NAMALWA (cell line): ENCODE results near the gene CYP26B1.

Source experiments
- DNase-seq: peaks from one replicate; pipeline ENCODE4 v3.0.0-alpha.2; 2015; ENCODE audit warnings: low spot score

CYP26B1 gene

GRCh38 chr2:72129681-72130340 lies 17.9 kb downstream of the CYP26B1 start:
- no peak for DNase-seq

DNA sequence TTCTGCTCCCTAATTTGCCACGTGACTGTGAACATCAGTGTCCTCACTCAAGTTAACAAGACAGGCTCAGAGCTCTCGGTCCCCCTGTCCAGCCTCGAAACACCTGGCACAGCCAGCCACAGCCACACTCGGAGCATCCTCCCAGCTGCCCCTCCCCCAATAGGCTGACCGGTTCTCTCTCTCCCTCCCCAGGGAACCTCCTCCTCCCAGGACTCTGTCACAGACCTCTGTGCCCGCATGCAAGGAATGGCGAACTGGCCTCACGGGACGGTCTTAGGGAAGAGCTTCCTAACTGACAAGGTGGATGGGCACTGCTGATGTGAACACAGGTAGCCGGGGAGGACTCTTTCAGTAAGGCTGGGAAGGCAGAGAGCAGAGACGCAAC lies 18.8 kb downstream of the CYP26B1 start:
- no peak for DNase-seq

DNA sequence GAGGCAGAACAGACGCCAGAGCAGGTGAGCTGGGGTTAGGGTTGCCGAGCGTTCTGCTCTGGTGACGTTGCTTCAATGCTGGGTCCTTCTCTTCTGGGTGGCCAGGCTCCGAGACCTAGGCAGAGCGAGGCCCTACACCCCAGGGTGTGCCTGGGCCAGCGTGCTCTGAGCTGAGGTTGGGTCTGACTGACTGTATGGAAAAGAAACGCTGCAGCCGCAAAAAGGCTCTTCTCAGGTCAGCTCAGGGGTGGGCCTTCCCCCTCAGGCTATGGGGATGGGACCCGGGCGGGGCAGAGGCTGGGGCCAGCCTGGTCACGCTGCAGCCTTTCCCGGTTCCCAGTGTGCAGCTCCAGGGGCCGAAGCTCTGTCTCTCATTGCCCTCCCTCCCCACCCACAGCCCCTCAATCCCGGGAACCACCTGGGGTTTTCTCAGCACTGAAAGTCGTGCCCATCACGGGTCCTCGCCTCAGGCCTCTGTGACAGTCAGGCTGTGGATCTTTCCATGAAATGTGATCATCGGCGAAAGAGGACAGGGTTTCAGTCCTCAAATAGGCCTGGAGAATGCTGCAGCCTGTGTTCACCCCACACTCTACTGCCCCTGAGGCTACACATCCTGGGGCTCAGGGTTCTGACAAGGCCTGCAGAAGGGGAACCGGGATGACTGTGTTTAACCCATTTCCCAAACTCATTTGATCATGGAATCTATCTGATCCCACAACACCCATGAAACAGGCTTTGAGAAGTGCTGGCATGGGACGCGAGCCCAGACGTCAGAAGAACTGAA lies 19.4 kb downstream of the CYP26B1 start:
- DNase-seq, result no peak

GRCh38 chr2:72127401-72128058 lies 20.1 kb downstream of the CYP26B1 start:
- no peak for DNase-seq

DNA sequence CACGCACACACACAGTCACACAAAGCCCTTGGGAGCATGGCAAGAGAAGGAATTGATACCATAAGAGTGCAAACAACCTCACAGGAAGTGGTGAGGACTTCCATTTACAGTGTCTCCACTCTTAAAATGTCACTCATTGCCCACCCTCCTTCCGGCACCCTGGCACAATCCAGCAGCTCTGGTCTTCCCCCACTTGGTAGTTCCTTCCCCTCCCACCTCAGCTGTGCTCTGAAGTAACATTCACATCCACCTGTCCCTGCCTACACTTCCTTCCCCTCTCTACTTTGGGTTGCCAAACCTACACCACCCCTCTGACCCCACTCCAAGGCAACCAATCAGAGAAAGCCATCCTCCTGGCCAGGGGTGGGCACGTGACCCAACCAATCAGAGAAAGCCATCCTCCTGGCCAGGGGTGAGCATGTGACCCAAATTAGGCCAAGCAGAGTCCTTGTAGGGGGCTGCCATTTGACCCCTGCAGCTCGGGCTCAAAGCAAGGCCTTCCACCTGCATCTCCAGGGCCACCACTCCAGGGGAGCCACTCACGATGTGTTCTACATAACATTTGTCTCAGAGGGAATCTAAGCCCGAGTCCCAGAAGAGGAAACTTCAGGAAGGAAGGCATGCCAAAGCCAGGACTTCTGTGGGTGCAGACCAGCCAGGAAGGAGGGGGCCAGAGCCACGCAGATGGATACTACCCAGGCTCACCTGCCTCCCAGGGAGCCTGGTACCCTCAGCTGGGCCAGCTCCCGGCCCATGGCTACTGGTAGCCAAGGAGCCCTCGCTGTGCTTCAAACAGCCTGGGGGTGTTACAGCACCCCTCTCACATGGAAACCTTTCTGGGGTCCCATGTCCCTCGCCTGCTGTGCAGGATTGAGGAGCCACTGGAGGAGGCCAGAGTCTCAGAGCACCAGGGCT lies 21.2 kb downstream of the CYP26B1 start:
- no peak for DNase-seq

GRCh38 chr2:72124376-72124775 lies 23.3 kb downstream of the CYP26B1 start:
- DNase-seq, result no peak

GRCh38 chr2:72121153-72121552 lies 26.5 kb downstream of the CYP26B1 start:
- no peak for DNase-seq

DNA sequence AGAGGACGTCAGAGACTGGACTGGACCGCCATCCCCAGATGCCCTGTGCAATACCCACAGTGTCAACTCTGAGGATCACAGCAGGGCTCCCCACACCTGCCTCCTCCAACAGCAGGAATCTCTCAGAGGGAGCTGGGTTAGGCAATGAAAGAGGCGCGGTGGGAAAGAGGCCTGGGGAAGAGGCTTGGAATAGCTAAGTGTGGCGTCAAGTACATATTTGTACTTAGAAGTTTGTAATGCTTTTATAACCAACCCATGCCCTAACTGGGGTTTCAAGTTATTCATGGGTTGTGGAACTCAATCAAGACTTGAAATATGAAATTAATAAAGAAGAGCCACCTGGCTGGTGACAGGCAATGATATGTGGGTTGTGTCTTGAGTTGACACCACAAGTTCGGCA lies 28.7 kb downstream of the CYP26B1 start:
- DNase-seq, result no peak

GRCh38 chr2:72118386-72118785 lies 29.3 kb downstream of the CYP26B1 start:
- no peak for DNase-seq

DNA sequence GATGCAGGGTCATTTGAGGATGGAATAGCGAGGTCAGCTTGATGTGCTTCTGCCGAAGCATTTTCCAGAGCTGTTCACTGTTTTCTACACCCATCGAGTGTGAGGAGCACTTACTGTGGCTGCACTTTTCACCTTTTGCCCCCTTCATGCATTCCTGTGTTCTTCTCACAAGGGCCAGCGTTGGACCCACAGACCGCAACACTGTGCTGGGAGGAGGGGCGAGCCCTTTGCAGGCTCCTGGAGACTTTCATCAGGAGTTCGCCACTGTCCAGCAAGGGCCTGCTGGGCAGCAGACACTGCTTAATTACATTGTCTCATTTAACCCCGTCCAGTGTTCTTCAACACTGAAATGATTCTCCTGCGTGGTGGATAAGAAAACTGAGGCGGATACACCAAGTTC lies 29.9 kb downstream of the CYP26B1 start:
- DNase-seq, result no peak

DNA sequence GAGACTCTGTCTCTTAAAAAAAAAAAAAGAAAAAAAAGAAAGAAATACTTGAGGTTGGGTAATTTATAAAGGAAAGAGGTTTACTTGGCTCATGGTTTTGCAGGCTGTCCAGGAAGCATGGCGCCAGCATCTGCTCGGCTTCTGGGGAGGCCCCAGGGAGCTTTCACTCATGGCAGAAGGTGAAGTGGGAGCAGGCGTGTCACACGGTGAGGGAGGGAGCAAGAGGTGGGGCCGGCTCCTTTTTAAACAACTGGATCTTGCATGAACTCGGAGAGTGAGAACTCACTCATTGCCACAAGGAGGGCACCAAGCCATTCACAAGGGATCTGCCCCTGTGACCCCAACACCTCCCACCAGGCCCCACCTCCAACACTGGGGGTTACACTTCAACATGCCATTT lies 30.6 kb downstream of the CYP26B1 start:
- DNase-seq, result no peak

GRCh38 chr2:72116081-72116533 lies 31.6 kb downstream of the CYP26B1 start:
- DNase-seq, result peak; percentile 51

GRCh38 chr2:72115110-72116080 lies 32.3 kb downstream of the CYP26B1 start:
- no peak for DNase-seq

- DNase-seq, result no peak
Observed at GRCh38 chr2:72114693-72115051, 33.0 kb downstream of the CYP26B1 start.

DNA sequence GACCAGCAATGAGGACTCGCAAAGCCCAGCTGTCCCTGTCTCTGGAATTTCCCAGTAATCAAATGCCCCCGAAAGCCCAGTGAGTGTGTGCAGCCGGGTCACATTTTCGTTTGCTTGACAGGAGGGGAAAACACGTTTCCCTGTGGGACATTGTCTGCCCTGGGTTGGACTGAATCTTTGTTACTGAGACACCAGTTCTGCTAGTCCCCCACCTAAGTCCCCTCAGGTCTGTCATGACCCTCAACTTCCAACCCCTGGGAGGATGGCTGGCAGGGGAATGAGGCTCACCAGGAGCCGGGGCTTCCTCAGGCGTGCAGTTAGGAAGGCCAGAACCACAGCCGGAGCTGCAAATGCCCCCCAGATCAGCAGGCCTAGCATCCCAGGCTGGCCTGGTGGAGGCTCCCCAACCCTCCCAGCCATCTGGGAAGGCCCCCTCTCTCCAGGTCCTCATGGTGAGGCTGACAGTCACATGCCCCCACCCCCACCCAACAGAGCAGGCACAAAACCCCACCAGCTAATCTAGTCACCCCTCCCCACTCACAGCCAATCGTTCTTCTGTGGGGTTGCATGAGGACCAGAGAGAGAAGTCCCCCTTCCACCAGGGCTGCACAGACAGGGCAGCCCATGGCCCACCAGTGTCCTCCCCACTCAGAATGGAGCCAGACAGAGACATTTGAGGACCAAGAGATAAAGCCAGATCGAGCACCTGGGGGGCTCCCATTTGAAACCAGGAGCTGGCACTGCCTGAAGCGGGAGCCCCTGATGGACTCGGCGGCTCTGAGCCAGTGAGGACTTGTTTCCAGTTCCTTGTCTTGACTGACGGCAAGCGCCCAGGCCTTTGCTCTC lies 33.6 kb downstream of the CYP26B1 start:
- DNase-seq, result no peak

DNA sequence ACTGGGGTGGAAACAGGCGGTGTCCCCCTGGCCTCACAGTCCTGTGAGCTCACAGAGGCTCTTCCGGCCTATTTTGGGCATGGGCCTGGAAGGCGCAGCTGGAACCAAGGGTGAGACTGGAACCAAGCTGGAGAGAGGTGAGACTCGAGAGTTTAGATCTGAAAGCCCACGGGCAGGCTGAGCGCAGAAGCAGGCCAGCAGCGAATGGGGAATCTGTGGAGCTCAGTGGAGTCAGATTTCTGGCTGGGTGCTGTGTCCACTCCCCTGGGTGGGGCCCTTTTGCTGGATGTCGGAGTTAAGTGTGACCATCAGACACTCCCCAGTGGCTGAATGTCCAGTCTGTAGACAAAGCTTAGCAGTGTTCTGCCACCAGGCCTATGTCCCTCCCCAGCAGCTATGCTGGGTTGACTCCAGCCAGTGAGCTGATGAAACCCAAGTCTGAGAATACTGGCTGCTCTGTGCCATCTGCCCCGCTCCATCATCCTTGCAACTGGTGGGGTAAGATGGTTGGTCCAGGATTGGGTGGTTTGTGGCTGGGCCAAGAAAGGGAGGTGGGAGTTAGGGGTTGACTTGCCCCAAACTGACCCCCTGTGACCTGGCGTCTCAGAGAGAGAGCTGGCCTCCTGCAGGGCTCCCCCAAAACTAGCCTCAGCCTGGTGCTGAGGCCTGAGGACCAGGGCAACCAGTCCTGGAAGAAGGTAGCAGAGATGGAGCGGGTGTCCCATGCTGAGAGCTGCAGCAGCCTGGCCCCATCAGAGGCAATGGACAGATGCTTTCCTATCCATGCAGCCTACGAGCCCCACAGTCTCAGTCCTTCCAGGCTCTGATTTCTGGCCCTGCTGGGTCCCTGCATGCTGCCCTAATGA lies 34.4 kb downstream of the CYP26B1 start:
- no peak for DNase-seq

- DNase-seq, result no peak
Observed at GRCh38 chr2:72112401-72112800, 35.3 kb downstream of the CYP26B1 start.

DNA sequence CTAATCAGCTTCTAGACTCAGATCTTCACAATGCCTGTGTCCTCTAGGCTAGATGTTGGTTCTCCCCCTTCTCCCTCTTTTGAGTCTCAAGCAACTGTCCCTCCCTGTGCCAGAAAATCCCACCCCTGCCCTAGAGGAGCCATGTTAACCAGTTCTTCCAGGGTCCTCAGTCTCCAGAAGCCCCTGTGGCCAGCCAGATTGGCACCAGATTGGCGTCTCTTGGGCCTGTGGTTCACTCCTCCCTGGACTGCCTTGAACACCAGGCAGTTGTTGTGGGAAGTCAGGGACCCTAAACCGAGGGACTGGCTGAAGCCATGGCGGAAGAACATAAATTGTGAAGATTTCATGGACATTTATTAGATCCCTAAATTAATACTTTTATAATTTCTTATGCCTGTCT lies 36.6 kb downstream of the CYP26B1 start:
- no peak for DNase-seq

DNA sequence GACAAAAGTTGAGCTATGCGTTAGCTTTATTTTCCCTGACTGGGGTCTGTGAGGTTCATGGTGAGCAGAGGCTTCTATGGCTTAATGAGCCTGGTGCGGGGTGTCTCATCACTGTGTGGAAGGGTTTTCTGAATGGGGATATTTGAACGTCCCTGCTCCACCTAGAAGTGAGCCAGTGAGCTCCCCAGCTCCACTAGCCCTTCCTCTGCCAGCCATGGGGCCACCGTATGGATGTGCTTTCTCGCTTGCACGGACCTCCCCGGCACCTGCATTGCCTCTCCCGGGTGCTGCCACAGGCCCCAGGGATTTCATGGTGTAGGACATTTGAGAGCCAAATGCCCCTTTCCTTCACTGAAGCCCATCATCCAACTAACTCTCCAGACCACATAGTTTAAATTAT lies 37.8 kb downstream of the CYP26B1 start:
- DNase-seq, result no peak
